IMR-90 (cell line): ENCODE results near the gene HS6ST2. TPM values are rescaled to one million over a fixed set of nuclear protein-coding genes. Genes with fewer than 3 reads are reported as not detected.

Experiments used
- ATAC-seq: fragments of 200-7000 bp; cut with Tn5 transposase; 2 replicates; pipeline ENCODE4 v1.9.1; 2020; ENCODE audit warnings: low read depth, mild to moderate bottlenecking, moderate library complexity
- BruUV-seq: library from RNA; stranded (reverse); fragments of 400-500 nt; replicated peaks from 2 replicates; lab custom pipeline; 2021; lab: Mats Ljungman, UMichigan
- CTCF ChIA-PET: fragments of 300-600 bp; formaldehyde crosslinking; extraction: SDS; loops from one replicate; lab custom pipeline; 2021; ENCODE audit warnings: antibody characterized with exemption; lab: Yijun Ruan, JAX
- POLR2A ChIA-PET: fragments of 300-600 bp; sonication (Branson Sonifier 250); formaldehyde crosslinking; loops from one replicate; lab custom pipeline; 2022; ENCODE audit warnings: antibody characterized with exemption; ENCODE audit not compliant: unreplicated experiment; lab: Charles Lee
- DNase-seq: peaks from one replicate; pipeline ENCODE4 v3.0.0; 2013
- H2AFZ ChIP-seq: replicated peaks from 2 replicates; pipeline ENCODE3; 2013; ENCODE audit warnings: low read length, mild to moderate bottlenecking; ENCODE audit not compliant: poor library complexity
- H2AK5ac ChIP-seq: 2 replicates; pipeline ENCODE4 v1.6.1; 2013; ENCODE audit warnings: low read depth, low read length, inconsistent platforms
- H2AK9ac ChIP-seq: replicated peaks from 2 replicates; pipeline ENCODE3; 2013; ENCODE audit warnings: mild to moderate bottlenecking, low read depth, low read length, moderate library complexity; ENCODE audit not compliant: poor library complexity
- H2BK120ac ChIP-seq: 2 replicates; pipeline ENCODE4 v1.6.1; 2013; ENCODE audit warnings: low read depth, low read length, inconsistent platforms
- H2BK15ac ChIP-seq: 3 replicates; pipeline ENCODE4 v1.6.1; 2013; ENCODE audit warnings: low read depth, low read length, inconsistent platforms
- H2BK20ac ChIP-seq: 2 replicates; pipeline ENCODE4 v1.6.1; 2013; ENCODE audit warnings: low read depth, mild to moderate bottlenecking, inconsistent platforms, low read length, moderate library complexity
- H2BK5ac ChIP-seq: 2 replicates; pipeline ENCODE4 v1.6.1; 2013; ENCODE audit warnings: mild to moderate bottlenecking, low read depth, low read length, inconsistent platforms; ENCODE audit not compliant: poor library complexity, severe bottlenecking
- H3K14ac ChIP-seq: replicated peaks from 2 replicates; pipeline ENCODE4 v1.6.1; 2013; ENCODE audit warnings: low read depth, low read length, inconsistent platforms
- H3K18ac ChIP-seq: 2 replicates; pipeline ENCODE4 v1.6.1; 2013; ENCODE audit warnings: low read depth, low read length, control low read depth
- H3K23ac ChIP-seq: 2 replicates; pipeline ENCODE4 v1.6.1; 2013; ENCODE audit warnings: low read depth, low read length, inconsistent platforms
- H3K27ac ChIP-seq: 2 replicates; pipeline ENCODE4 v1.5.1; 2013; ENCODE audit warnings: mild to moderate bottlenecking, control low read depth, low read length; ENCODE audit not compliant: insufficient read depth
- H3K27me3 ChIP-seq: 2 replicates; pipeline ENCODE4 v1.6.1; 2013; ENCODE audit warnings: low read length; ENCODE audit not compliant: control insufficient read depth, insufficient read depth
- H3K36me3 ChIP-seq: 2 replicates; pipeline ENCODE4 v1.6.1; 2013; ENCODE audit warnings: low read length, mixed read lengths; ENCODE audit not compliant: control insufficient read depth, insufficient read depth
- H3K4ac ChIP-seq: 2 replicates; pipeline ENCODE4 v1.6.1; 2013; ENCODE audit warnings: low read depth, low read length, inconsistent platforms
- H3K4me1 ChIP-seq: 2 replicates; pipeline ENCODE4 v1.6.1; 2013; ENCODE audit warnings: low read length, mixed read lengths; ENCODE audit not compliant: control insufficient read depth, insufficient read depth
- H3K4me2 ChIP-seq: 2 replicates; pipeline ENCODE4 v1.6.1; 2013; ENCODE audit warnings: low read depth, mild to moderate bottlenecking, control low read depth, low read length, moderate library complexity
- H3K4me3 ChIP-seq: 2 replicates; pipeline ENCODE4 v1.5.1; 2013; ENCODE audit warnings: low read depth, mild to moderate bottlenecking, control low read depth, low read length, moderate library complexity; ENCODE audit not compliant: insufficient read depth
- H3K56ac ChIP-seq: 2 replicates; pipeline ENCODE4 v1.6.1; 2013; ENCODE audit warnings: low read length, inconsistent platforms; ENCODE audit not compliant: insufficient read depth; ENCODE audit errors: extremely low read depth
- H3K79me1 ChIP-seq, 2 experiments: 2 replicates each; pipeline ENCODE4 v1.6.1; 2013; ENCODE audit warnings: low read length in 2 of 2, inconsistent platforms in 1 of 2, low read depth in 1 of 2
- H3K9ac ChIP-seq: 2 replicates; pipeline ENCODE4 v1.6.1; 2013; ENCODE audit warnings: low read depth, low read length, control low read depth
- H3K9me1 ChIP-seq: 2 replicates; pipeline ENCODE4 v1.6.1; 2013; ENCODE audit warnings: low read length, inconsistent platforms; ENCODE audit not compliant: insufficient read depth
- H3K9me3 ChIP-seq: 2 replicates; pipeline ENCODE4 v1.6.1; 2013; ENCODE audit warnings: low read length; ENCODE audit not compliant: control insufficient read depth, insufficient read depth
- H4K20me1 ChIP-seq: 2 replicates; pipeline ENCODE4 v1.6.1; 2013; ENCODE audit warnings: low read length, inconsistent platforms; ENCODE audit not compliant: insufficient read depth
- H4K5ac ChIP-seq: 2 replicates; pipeline ENCODE4 v1.6.1; 2013; ENCODE audit warnings: mild to moderate bottlenecking, low read depth, low read length, control low read depth
- H4K8ac ChIP-seq, 2 experiments: 2 replicates each; pipeline ENCODE4 v1.6.1; 2013; ENCODE audit warnings: low read depth in 2 of 2, low read length in 2 of 2, control low read depth in 1 of 2, inconsistent platforms in 1 of 2
- H4K91ac ChIP-seq: 2 replicates; pipeline ENCODE4 v1.6.1; 2013; ENCODE audit warnings: low read depth, low read length, inconsistent platforms; ENCODE audit not compliant: insufficient read depth
- BHLHE40 ChIP-seq: fragments of 150-350 bp; IDR thresholded peaks from 2 replicates; pipeline ENCODE4 v1.6.1; 2016; ENCODE audit warnings: mild to moderate bottlenecking, low read depth, low read length
- ELK1 ChIP-seq: fragments of 150-350 bp; IDR thresholded peaks from 2 replicates; pipeline ENCODE4 v1.6.1; 2016; ENCODE audit warnings: low read depth, mild to moderate bottlenecking, low read length, moderate library complexity, borderline replicate concordance
- MAZ ChIP-seq: IDR thresholded peaks from 2 replicates; pipeline ENCODE4 v1.6.1; 2012; ENCODE audit warnings: low read depth, mild to moderate bottlenecking, low read length, improper control_type of control experiment, moderate library complexity, borderline replicate concordance
- POLR2A ChIP-seq: IDR thresholded peaks from 2 replicates; pipeline ENCODE4 v1.6.1; 2012; ENCODE audit warnings: mild to moderate bottlenecking, low read depth, low read length
- RAD21 ChIP-seq: IDR thresholded peaks from 2 replicates; pipeline ENCODE4 v1.6.1; 2012; ENCODE audit warnings: low read length, improper control_type of control experiment
- RCOR1 ChIP-seq: IDR thresholded peaks from 2 replicates; pipeline ENCODE4 v1.6.1; 2012; ENCODE audit warnings: mild to moderate bottlenecking, low read length, improper control_type of control experiment; ENCODE audit not compliant: insufficient replicate concordance
- USF2 ChIP-seq: fragments of 150-350 bp; IDR thresholded peaks from 2 replicates; pipeline ENCODE4 v1.6.1; 2017; ENCODE audit warnings: mild to moderate bottlenecking, antibody characterized with exemption, low read length, low read depth
- WGBS, 2 experiments: methylation state at CpG; one replicate each; pipeline versions ENCODE4 v1.1.5 to v1.1.7; 2013; ENCODE audit warnings: missing lambda C conversion rate in 2 of 2; ENCODE audit not compliant: insufficient read length in 1 of 2; ENCODE audit errors: extremely low coverage in 2 of 2; 5-methylcytosine and 5-hydroxymethylcytosine counted together
- dilution Hi-C: fragments of 300-500 bp; cut with HindIII; formaldehyde crosslinking; loops from one replicate; pipeline ENCODE4 v1.14.3; 2018; ENCODE audit warnings: low sequenced_read_pairs; ENCODE audit not compliant: unreplicated experiment
- in situ Hi-C: fragments of 300-500 bp; cut with MboI; formaldehyde crosslinking; loops from 3 replicates; pipeline ENCODE4 v1.14.3; 2019; ENCODE audit warnings: low sequenced_read_pairs, inconsistent platforms, mixed read lengths
- intact Hi-C: fragments of 100-400 bp; cut with micrococcal nuclease; formaldehyde crosslinking; loops from 2 replicates; pipeline ENCODE4 v1.10.0; 2022
- polyA plus RNA-seq, 3 experiments: library from polyadenylated mRNA; depleted of rRNA; stranded (reverse); fragments of >200 nt; gene quantifications; 2 replicates each; pipeline ENCODE4 v1.2.3, GENCODE V29; 2012; ENCODE audit warnings: low replicate concordance in 1 of 3
- total RNA-seq: library from RNA; depleted of rRNA; stranded (reverse); fragments of >200 nt; gene quantifications from 2 replicates; pipeline ENCODE4 v1.2.3, GENCODE V29; 2012

Gene HS6ST2
- total and polyA plus RNA-seq, 2 of the 4 experiments (the other 2 are of a cell fraction) = not detected

GRCh38 chrX:132732236-132732635, 226.2 kb downstream of the HS6ST2 start:
- no peak overlapping the region for H3K9ac ChIP-seq
- no peak overlapping the region for H2AK5ac ChIP-seq
- no TSS peak for BruUV-seq
- H3K23ac ChIP-seq = no peak overlapping the region
- H3K27me3 ChIP-seq = peaks cover 9% of the 10 kb centered on the region; the same call in 1 of the 2 replicates
- no peak overlapping the region for H3K14ac ChIP-seq
- ChIA-PET CTCF (no interaction called here), POLR2A (no interaction called here)
- no peaks in the 10 kb centered on the region for H3K4me1 ChIP-seq
- H3K9me3 ChIP-seq = no peaks in the 10 kb centered on the region
- no peaks in the 10 kb centered on the region for H4K20me1 ChIP-seq
- no peaks in the 10 kb centered on the region for H3K9me1 ChIP-seq
- no peak overlapping the region for H3K4me3 ChIP-seq
- no peak for DNase-seq
- H2BK5ac ChIP-seq = no peak overlapping the region
- H2BK15ac ChIP-seq = no peak overlapping the region
- no peak overlapping the region for H3K4ac ChIP-seq
- H3K18ac ChIP-seq = no peak overlapping the region
- no peak overlapping the region for H2AFZ ChIP-seq
- H3K27ac ChIP-seq = no peak overlapping the region
- no peak for ATAC-seq
- intact Hi-C loops (no loop called here), in situ Hi-C loops (no loop called here), dilution Hi-C loops (no loop called here)
- H2BK120ac ChIP-seq = no peak overlapping the region
- no peaks in the 10 kb centered on the region for H3K36me3 ChIP-seq
- H4K91ac ChIP-seq = no peak overlapping the region
- H3K4me2 ChIP-seq = no peak overlapping the region
- WGBS, 2 experiments = no CpG with 5 or more reads among the region's 4 CpGs
- TF ChIP-seq MAZ (no peak), POLR2A (no peak), RAD21 (no peak), RCOR1 (no peak), USF2 (no peak), ELK1 (no peak), BHLHE40 (no peak)
- no peak overlapping the region for H3K56ac ChIP-seq
- H4K8ac ChIP-seq = no peak overlapping the region
- no peak overlapping the region for H2BK20ac ChIP-seq
- no peak overlapping the region for H2AK9ac ChIP-seq
- no peaks in the 10 kb centered on the region for H3K79me1 ChIP-seq
- no peak overlapping the region for H4K5ac ChIP-seq
